Embryonic facial prominence (tissue), 1 donor: Measurements from ENCODE around the gene PM20D2.
"Not testable (repeated sequence)": the region's sequence is repeated elsewhere in the genome, so short reads cannot be mapped to it uniquely, and the experiment has no call there.

Experiments
- DNase-seq: peaks from one replicate; pipeline ENCODE4 v3.0.0-alpha.2; 2016; ENCODE audit errors: extremely low spot score

The PM20D2 gene, protein sequence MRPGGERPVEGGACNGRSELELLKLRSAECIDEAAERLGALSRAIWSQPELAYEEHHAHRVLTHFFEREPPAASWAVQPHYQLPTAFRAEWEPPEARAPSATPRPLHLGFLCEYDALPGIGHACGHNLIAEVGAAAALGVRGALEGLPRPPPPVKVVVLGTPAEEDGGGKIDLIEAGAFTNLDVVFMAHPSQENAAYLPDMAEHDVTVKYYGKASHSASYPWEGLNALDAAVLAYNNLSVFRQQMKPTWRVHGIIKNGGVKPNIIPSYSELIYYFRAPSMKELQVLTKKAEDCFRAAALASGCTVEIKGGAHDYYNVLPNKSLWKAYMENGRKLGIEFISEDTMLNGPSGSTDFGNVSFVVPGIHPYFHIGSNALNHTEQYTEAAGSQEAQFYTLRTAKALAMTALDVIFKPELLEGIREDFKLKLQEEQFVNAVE

DNA sequence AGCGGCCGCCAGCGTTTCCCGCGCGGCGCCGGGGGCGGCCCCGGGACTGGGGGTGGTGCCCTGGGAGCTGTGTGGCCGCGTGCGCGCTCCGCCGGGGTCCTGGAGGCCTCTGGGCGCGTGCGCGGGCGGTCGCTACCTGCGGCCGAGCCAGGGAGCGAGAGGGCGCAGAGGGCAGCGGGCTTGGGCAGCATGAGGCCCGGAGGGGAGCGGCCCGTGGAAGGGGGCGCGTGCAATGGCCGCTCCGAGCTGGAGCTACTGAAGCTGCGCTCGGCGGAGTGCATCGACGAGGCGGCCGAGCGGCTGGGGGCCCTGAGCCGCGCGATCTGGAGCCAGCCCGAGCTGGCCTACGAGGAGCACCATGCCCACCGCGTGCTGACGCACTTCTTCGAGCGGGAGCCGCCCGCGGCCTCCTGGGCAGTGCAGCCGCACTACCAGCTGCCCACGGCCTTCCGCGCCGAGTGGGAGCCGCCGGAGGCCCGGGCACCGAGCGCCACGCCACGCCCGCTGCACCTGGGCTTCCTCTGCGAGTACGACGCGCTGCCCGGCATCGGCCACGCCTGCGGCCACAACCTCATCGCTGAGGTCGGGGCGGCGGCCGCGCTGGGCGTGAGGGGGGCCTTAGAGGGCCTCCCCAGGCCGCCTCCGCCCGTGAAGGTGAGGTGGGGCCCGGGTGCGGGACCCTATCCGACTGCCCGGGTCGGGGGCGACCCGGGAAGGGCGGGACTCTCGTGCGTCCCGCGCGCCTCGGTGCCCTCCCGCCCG is at the start of gene PM20D2:
Gene PM20D2 (plus strand): TSS at position 100 of the 762 bp plus-strand sequence. CDS start 90 bp downstream, at position 190.
- no peak for DNase-seq

DNA sequence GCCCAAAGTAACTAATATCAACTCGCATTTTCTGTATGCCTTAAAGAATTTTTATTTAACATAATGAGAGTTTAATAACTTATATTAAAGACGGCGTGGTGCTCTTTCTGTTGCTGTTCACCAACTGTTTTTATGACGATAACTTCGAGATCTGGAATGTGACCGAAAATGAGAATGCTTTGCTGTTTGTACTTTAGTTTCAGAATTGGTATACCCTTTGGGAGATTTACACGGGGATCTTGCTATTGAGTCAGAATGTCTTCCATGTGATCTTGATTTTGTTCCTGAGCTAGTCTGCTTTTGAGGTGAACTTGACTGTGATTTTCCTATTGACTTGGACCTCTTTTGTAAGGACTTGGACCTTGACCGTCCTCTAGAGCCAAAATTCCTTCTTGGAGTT is 47.4 kb upstream of the PM20D2 start:
- DNase-seq = no peak

DNA sequence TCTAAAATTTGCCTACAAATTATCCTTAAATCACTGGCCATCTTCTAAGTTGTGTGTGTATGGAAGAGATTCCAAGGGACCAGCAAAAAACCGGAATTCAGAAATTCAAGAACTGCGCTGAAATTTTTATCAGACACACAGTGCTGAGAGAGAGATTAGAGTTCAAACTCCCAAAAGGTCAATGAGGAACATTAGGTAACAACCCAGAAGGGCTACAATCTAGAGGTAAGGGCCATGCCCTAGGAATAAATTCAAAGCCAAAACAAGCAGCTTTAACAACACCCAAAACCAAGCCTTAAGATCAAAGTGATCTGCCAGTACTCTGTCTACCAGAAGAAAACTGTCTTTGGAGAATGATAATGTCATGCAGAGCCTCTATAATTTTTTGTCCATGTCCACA is 45.7 kb upstream of the PM20D2 start:
- DNase-seq = no peak

DNA sequence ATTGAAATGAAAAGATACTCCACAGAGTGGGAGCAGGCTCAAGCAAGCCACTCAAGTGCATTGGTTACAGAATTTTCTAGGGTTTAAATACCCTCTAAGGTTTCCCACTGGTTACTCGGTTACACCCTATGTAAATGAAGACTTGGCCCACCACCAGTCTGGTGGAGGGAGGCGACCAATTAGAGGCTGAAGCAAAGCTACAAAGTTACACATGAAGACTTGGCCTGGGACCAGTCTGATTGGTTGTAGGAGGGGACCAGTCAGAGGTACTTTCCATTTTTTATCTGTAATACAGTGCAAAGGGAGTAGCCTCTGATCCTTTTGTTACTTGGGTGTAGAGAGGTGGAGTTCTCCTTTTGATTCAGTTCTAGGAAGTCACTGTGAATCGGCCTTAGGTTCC is 35.6 kb upstream of the PM20D2 start:
- DNase-seq = no peak

DNA sequence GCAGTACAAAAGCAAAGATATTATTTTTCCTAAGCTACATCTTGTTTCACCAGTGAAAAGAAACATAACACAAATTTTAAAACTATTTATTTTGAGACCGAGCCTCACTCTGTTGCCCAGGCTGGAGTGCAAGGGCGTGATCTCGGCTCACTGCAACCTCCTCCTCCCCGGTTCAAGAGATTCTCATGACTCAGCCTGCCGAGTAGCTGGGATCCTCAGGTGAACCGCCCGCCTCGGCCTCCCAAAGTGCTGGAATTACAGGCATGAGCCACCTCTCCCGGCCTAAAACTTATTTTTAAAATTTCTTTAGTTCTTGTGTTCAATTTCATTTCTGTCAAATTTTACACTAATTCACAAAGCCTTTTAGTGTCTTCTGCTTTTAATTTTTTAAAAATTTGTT is 33.9 kb upstream of the PM20D2 start:
- DNase-seq = no peak

DNA sequence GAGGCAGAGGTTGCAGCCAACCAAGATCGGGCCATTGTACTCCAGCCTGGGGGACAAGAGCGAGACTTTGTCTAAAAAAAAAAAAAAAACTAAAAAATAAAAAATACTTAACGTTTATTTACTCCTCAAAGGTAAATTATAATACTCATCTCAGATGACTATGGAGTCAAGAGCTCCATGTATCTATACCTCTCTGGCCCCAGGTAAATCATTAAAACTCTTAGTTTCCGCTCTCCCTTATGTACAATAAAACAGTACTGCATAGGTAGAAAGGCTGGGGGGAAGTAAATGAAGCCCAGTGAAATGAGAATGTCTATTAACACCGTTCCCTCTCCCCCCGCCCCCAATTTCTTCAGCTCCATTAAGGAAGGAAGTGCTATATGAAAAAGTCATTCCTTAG is 29.2 kb upstream of the PM20D2 start:
- DNase-seq = no peak

DNA sequence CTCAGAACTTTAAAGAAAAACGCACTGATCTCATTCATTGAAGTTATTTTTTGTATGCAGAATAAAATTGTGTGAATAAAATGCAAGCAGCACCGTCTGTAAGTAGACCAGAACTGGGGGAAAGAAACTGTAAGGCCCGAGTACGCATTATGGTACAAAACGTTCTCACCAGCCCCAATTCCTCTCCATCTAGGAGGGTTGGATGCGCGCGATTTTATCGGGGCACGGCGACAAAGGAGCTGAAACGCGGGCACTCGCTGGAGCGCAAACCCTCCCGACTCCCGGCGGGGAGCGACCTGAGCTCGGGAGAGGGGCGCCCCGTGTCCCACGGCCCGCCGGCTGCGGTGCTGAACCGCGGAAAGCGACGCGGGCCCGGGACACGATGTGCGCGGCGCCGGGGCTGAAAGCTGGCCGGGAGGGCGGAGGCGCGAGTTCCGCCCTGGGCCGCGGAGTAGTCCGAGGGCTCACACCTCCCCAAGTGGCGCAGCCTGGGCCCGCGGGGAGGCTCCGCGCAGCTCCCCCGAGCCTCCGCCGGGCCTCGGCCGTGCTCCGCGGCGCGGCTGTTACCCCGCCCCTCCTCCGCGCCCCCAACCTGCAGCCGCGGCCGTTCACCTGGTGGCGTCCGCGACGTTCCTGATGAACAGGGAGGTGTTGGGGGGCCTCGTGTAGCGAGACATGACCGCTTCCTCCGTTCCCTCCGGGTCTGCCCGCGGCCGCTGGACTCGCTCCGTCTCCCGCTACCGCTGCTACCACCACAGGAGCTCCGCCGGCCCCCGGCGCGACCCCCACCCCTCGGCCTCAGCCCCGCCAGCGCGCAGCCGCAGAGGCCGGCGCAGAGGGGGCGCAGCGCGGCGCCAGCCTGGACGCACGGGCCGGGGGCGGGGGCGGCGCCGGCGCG is 28.4 kb upstream of the PM20D2 start, which contains the start of gene SRSF12:
Gene SRSF12 (minus strand): TSS at position 861 of the 898 bp plus-strand sequence. CDS start 184 bp downstream, at position 677.
- peak; percentile 21 for DNase-seq

DNA sequence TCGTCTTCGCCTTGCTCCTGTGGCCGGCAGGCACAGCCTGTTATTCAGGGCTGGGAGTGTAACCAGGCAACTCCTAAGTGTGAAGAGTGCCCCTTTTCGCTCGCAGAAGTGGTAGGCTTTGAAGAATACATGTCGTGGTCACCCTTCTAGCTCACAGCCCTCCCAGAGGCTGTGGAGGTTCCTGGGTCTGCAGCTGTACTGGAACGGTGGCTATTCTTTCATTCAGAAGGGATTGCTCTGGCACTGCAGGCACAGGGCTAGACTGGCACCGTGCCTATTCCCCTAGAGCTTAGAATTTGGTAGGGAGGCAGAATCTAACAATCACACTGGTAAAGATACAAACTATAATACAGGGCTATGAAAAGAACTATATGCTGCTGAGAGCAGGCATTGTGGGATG is 26.9 kb upstream of the PM20D2 start:
- no peak for DNase-seq

DNA sequence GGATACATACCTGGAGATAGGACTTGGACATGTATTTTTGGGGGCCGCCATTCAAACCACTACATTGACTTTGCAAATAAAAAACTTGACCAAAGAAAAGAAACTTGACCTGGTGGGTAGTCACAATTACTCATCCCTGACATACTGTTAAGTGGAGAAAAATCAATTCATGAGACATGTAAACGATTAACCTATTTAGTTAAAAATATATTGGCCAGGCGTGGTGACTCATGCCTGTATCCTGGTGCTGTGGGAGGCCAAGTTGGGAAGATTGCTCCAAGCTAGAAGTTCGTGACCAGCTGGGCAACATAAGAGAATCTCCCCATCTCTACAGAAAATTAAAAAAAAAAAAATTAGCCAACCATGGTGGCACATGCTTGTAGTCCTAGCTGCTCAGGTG is 25.5 kb upstream of the PM20D2 start:
- DNase-seq = no peak

DNA sequence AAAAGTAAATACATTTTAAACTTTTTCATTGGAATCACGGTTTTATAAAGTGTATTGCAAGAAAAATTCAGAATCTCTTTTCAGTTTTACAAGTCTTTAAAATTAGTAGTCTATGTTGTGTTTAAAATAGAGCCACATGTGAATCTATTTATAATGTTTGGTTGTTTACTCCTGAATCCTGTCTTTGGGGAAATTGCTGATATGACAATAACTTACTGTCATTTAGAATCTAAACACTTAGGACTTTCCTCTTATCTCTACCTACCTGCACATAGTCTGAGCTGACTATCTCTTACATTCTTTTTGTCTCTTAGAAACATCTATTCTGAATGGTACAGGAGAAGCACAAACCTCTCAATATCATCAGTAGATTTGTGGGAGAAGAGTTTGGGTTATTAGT is 23.9 kb upstream of the PM20D2 start:
- DNase-seq = no peak

DNA sequence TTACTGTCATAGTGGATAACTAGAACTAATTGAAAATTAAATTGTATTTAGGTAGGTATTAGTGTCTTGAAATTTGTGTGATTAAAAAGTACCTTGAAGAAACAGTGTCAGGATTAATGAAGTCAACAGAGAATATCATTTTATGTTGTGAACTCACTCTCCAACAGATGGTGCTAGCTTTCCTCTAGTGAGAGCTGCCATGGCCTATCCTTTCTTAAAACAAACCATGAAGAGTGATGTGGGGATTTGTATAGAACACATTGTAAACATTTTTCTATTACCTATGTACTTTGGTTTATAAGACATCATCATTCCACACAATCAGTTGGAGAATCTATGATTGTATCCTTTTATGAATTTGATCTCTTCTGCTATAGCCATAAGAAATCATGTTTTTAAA is 23.2 kb upstream of the PM20D2 start:
- DNase-seq = no peak

DNA sequence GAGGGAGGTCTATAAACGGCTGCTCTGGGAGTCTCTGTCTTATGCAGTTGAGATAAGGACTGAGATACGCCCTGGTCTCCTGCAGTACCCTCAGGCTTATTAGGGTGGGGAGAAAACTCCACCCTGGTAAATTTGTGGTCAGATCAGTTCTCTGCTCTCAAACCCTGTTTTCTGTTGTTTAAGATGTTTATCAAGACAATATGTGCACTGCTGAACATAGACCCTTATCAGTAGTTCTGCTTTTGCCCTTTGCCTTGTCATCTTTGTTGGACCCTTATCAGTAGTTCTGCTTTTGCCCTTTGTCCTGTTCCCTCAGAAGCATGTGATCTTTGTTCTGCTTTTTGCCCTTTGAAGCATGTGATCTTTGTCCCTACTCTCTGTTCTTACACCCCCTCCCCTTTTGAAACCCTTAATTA is 17.6 kb upstream of the PM20D2 start:
- not testable (repeated sequence) for DNase-seq

DNA sequence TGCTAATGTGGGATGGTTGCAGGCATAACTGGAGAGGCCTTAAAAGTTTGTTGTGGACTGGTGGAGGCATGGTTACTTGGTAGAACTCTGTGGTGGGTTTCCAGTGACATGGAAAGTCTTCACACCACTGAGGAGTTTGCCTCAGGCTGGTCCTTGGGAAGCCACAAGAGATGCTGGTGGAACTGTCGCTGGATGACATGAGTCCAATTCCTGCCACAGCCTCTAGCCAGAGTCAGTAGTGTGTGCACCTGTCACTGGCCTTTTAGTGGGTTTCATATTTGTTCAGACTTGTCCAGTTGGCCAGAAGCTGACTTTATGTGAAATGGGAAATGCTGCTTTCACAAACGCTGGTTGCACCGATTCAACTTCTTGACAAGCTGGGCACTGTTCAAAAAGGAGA is 14.3 kb upstream of the PM20D2 start:
- no peak for DNase-seq

DNA sequence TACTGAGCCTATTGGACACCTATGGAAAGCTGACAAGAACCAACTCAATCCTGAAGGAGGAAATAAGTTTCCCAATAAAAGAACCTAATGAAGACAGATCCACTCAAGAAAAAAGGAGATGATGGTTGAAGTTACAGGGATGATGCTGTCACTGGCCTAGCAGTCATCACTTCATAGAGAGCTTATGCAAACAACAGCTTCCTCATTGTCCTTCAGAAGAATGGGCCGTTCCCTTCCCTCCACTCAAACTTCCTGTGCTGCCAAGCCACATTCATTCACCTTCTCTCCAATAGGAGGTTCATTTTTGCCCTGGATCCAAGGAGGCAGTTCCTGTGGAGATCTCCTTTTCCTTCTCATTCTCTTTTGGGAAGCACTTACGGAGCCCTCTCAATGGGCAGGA is 13.8 kb upstream of the PM20D2 start:
- no peak for DNase-seq

DNA sequence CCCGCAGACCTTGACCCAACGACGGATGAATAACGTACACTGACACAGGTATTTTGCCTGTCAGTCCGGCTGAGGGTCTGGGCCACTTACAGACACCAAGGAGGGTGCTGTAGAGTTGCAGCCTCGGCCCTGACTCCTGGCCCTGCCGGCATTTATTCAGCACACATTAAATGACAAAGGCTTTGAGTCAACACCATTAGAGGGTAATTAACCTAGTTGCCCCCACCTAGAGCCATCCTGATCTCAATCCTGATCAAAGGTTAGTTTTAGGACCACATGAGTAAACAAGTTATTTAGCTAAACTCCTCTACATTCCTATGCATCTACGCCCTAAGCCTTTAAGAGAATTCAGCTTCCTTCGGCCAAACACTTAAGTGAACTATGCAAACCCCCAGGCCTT is 11.9 kb upstream of the PM20D2 start:
- DNase-seq = no peak

DNA sequence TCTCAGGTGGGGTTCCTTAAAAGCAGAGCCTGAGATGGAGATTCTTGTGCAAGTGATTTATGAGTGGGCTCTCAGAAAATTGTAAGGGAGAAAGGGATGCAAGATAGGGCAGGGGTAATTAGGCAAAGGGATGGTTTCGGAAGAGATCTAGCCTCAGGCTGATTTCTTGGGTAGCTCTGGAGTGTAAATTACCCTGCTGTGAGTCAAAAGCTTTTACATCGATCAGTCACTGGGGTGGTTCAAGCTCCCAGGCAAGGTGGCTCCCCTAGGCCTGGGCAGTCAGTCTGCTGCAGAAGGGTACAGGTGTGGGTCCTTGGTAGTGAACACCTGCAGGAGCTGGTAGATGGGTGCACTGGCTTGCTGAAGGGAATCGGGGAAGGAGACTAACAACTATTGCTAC is 11.1 kb upstream of the PM20D2 start:
- DNase-seq = no peak

DNA sequence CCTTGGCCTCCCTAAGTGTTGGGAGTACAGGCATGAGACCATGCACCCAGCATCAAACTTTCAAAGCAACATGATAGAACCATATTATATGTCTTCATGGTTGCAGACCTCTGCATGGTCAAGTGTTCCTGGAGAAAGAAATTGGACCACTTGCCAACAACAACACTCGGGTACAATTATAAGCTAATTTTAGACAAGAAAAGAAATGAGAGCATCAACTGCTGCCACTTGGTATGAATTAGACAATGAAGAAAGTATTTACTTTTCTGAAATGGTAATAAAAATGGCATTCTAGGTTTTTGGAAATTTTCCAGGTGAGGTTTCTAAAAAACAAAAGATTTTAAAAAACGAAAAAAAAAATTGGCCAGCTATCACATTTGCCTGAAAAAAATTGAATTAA is 7.7 kb upstream of the PM20D2 start:
- DNase-seq = no peak

DNA sequence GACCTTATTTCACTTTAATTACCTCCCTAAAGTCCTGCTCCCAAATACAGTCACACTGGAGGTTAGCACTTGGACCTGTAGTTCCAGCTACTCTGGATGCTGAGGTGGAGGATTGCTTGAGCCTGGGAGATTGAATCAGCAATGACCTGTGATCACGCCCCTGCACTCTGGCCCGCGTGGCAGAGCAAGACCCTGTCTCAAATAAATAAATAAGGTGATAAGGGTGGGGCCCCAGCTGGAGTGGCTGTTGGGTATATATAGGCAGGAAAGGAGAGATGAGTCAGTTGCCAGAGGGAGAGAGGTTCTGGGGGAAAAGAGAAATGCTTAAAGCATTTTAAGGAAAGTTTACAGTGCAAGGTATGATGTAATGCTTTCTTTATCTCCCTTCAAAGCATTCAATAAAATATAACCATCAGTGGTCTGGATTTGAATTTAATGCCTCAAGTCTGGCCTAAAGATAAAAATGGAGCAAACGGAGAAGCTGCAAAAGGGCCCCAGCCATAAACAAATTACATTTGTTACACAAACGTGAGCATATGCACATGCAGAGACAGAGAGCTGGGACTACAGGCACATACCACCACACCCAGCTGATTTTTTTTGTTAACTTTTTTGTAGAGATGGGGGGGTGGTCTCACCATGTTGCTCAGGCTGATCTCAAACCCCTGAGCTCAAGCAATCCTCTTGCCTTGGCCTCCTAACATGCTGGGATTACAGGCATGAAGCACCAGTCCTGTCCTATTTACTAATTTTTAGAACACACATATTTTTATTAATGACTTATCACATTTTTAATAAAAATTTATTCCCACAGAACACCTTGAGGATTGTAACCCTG is 6.1 kb upstream of the PM20D2 start:
- DNase-seq = no peak

DNA sequence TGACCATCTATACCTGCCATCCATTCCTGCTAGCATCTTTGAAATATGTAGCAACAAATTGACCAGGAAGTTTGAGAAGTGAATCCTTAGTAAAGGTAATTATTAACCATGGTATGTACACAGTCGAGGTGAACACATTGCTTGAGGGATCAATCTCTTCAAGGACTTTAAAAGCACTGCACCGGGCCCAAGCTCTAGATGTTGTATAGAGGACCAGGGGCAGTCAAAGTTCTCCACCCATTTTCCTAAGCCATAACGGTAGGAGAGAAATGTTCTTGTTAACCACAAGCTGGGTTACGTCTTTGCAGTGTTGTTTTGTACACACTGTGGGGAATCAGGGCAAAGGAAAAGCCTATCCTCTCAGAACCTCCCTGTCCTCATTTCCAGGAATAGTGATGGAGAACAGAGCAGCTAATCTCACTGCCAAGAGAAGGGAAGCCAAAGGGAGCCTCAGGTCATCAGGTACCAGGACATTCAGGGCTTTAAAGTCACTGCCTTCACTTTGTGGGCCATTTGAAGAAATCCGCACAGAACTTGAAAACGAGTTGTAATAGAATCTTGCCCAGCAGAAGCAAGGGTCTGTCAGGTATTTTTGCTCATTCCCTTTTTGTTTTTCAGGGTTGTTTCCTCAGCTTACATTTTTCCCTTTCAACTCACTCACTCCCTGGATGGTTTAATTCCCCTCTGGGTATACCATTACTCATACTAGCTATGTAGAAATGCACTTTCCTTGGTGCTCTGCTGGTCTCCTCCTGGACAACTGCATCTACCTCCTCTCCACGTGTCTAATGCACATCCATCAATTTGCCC is 5.3 kb upstream of the PM20D2 start:
- no peak for DNase-seq

DNA sequence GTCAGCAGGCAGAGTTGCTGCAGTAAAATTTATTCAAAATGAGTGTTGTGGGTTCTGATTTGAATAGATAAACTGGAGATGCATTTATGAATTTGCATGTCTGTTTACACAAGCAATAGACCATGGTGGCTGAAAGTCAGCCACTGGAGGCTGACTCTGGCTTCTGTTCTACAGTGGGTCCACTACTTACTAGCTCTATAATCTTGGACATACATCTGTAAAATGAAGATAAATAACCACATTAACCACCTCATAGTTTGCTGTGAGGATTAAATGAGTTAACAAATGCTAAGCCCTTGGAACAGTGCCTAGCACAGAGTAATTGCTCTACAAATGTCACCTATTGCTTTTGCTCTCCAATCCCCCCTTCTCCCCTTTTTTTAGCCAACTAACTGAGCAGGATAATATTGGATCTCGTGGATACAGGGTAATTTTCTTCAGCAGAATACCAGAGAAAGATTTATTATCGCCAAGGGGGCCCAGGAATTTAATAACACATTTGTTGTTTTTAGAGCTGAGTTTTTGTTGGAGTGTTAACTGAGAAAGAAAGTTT is 1.4 kb upstream of the PM20D2 start:
- DNase-seq = no peak
